ENCODE measurements around the gene SLX4IP. TPM values are rescaled to one million over a fixed set of nuclear protein-coding genes. Genes with fewer than 3 reads are reported as not detected.

SLX4IP gene
- total and polyA plus RNA-seq, 2 donors (not counting 1 experiment from before 2014, with no cell fraction given): 2.0 to 8.1 TPM

- CTCF ChIA-PET: no interaction called here
- H3K4me1 ChIP-seq (ENCODE audit: control insufficient read depth in 2 of 2, insufficient read depth in 2 of 2, low read length in 2 of 2): no peaks in the 10 kb centered on the region
- DNase-seq (no peak), ATAC-seq (ENCODE audit: low read depth) (no peak)
- no peak overlapping the region for H3K9ac ChIP-seq (ENCODE audit: low read length)
- TF ChIP-seq EZH2 (IDR thresholded peaks at IDR 0.05; ENCODE audit: borderline replicate concordance, insufficient read depth, low read depth, low read length, poor library complexity, severe bottlenecking): no peak
- no peak for TF ChIP-seq CTCF (IDR thresholded peaks at IDR 0.05)
- no peak overlapping the region for H3K4me3 ChIP-seq (ENCODE audit: control extremely low read depth in 1 of 5, extremely low read depth in 1 of 5, insufficient read depth in 1 of 5, low read depth in 2 of 5, low read length in 4 of 5)
- H3K4me3 Mint-ChIP-seq: no peak overlapping the region
- no peaks in the 10 kb centered on the region for H3K79me2 ChIP-seq (ENCODE audit: control insufficient read depth, insufficient read depth, low read length)
- no peak overlapping the region for H3K4me2 ChIP-seq (replicated peaks; ENCODE audit: low read depth, low read length, poor library complexity, severe bottlenecking)
- POLR2A ChIA-PET: no interaction called here
- no peaks in the 10 kb centered on the region for H3K4me1 Mint-ChIP-seq
- H3K9me3 ChIP-seq (ENCODE audit: control extremely low read depth in 1 of 3, control insufficient read depth in 2 of 3, insufficient read depth in 1 of 3, low read length in 2 of 3): no peaks in the 10 kb centered on the region
- peaks cover 0 to 3% of the 10 kb centered on the region in 2 experiments for H3K36me3 ChIP-seq (replicated peaks in 1 of 2; ENCODE audit: control extremely low read depth in 1 of 2, control insufficient read depth in 1 of 2, extremely low read depth in 1 of 2, insufficient read depth in 2 of 2, low read length in 1 of 2)
- no CpG with 5 or more reads among the region's 4 CpGs for WGBS (ENCODE audit: insufficient coverage)
- intact Hi-C loops (cut with micrococcal nuclease): no loop called here
- H2AFZ ChIP-seq (ENCODE audit: insufficient read depth, low read depth, low read length, poor library complexity, severe bottlenecking): no peak overlapping the region
- H4K20me1 ChIP-seq (ENCODE audit: control insufficient read depth, insufficient read depth, low read length, poor library complexity, severe bottlenecking): no peaks in the 10 kb centered on the region
- no peak overlapping the region for H3K27ac ChIP-seq (ENCODE audit: low read length in 2 of 2)
- H3K27me3 ChIP-seq (replicated peaks in 1 of 4; ENCODE audit: control extremely low read depth in 1 of 4, control insufficient read depth in 3 of 4, insufficient read depth in 4 of 4, low read length in 3 of 4): no peaks in the 10 kb centered on the region
- H3K27ac Mint-ChIP-seq: no peak overlapping the region
- H3K9me3 Mint-ChIP-seq (ENCODE audit: insufficient read depth): no peaks in the 10 kb centered on the region
- H3K27me3 Mint-ChIP-seq: no peaks in the 10 kb centered on the region
Observed at GRCh38 chr20:10562899-10563298, 127.8 kb downstream of the SLX4IP start.

GRCh38 chr20:10563935-10564492 lies 128.9 kb downstream of the SLX4IP start:
- 97% methylated on average over 3 of the region's 3 CpGs for WGBS (ENCODE audit: insufficient coverage)
- Mint-ChIP-seq H3K27me3 (no peaks in the 10 kb centered on the region), H3K9me3 (ENCODE audit: insufficient read depth) (no peaks in the 10 kb centered on the region), H3K27ac (no peak overlapping the region), H3K4me3 (no peak overlapping the region), H3K4me1 (no peaks in the 10 kb centered on the region)
- no peak for DNase-seq
- Histone ChIP-seq H3K27me3 (replicated peaks in 1 of 4; ENCODE audit: control extremely low read depth in 1 of 4, control insufficient read depth in 3 of 4, insufficient read depth in 4 of 4, low read length in 3 of 4) (no peaks in the 10 kb centered on the region), H3K9ac (ENCODE audit: low read length) (no peak overlapping the region), H4K20me1 (ENCODE audit: control insufficient read depth, insufficient read depth, low read length, poor library complexity, severe bottlenecking) (no peaks in the 10 kb centered on the region), H3K36me3 (replicated peaks in 1 of 2; ENCODE audit: control extremely low read depth in 1 of 2, control insufficient read depth in 1 of 2, extremely low read depth in 1 of 2, insufficient read depth in 2 of 2, low read length in 1 of 2) (peaks cover 0 to 9% of the 10 kb centered on the region in 2 experiments), H3K4me3 (ENCODE audit: control extremely low read depth in 1 of 5, extremely low read depth in 1 of 5, insufficient read depth in 1 of 5, low read depth in 2 of 5, low read length in 4 of 5) (no peak overlapping the region), H3K27ac (ENCODE audit: low read length in 2 of 2) (no peak overlapping the region), H3K4me2 (replicated peaks; ENCODE audit: low read depth, low read length, poor library complexity, severe bottlenecking) (no peak overlapping the region), H3K4me1 (ENCODE audit: control insufficient read depth in 2 of 2, insufficient read depth in 2 of 2, low read length in 2 of 2) (no peaks in the 10 kb centered on the region), H3K9me3 (ENCODE audit: control extremely low read depth in 1 of 3, control insufficient read depth in 2 of 3, insufficient read depth in 1 of 3, low read length in 2 of 3) (no peaks in the 10 kb centered on the region), H2AFZ (ENCODE audit: insufficient read depth, low read depth, low read length, poor library complexity, severe bottlenecking) (no peak overlapping the region), H3K79me2 (ENCODE audit: control insufficient read depth, insufficient read depth, low read length) (no peaks in the 10 kb centered on the region)
- POLR2A ChIA-PET: no interaction called here
- intact Hi-C loops (cut with micrococcal nuclease): no loop called here
- CTCF ChIA-PET: no interaction called here
- no peak for ATAC-seq (ENCODE audit: low read depth)
- no peak for TF ChIP-seq EZH2 (IDR thresholded peaks at IDR 0.05; ENCODE audit: borderline replicate concordance, insufficient read depth, low read depth, low read length, poor library complexity, severe bottlenecking)
- no peak for TF ChIP-seq CTCF (IDR thresholded peaks at IDR 0.05)

All from B cell (primary cell).